Tibial artery (tissue), 4 donors: ENCODE data around the gene COL8A2.

ENCODE experiments used
- DNase-seq, 2 donors: peaks; one replicate each; pipeline ENCODE4 v3.0.0-alpha.2; 2019
- H3K27ac ChIP-seq, 2 donors: fragments of 200-600 bp; sonication (generic) in 1 of 2; 1 replicate in 1 of 2; 2 replicates in 1 of 2; pipeline ENCODE4 v1.5.1; 2018 to 2019; ENCODE audit warnings: mild to moderate bottlenecking in 1 of 2
- H3K27me3 ChIP-seq, 2 donors: fragments of 200-600 bp; sonication (generic) in 1 of 2; one replicate each; pipeline versions ENCODE4 v1.5.1 to v1.6.0; 2016 to 2019
- H3K36me3 ChIP-seq, 3 donors: fragments of 200-600 bp; sonication (generic) in 2 of 3; one replicate each; pipeline ENCODE4 v1.5.1; 2016 to 2019; ENCODE audit warnings: mild to moderate bottlenecking in 2 of 3
- H3K4me1 ChIP-seq, 4 donors: fragments of 200-600 bp; sonication (generic) in 2 of 4; 1 replicate in 3 of 4; 2 replicates in 1 of 4; pipeline ENCODE4 v1.5.1; 2016 to 2019
- H3K4me3 ChIP-seq, 2 donors: fragments of 200-600 bp; sonication (generic) in 1 of 2; 1 replicate in 1 of 2; 2 replicates in 1 of 2; pipeline ENCODE4 v1.5.1; 2018 to 2019; ENCODE audit warnings: mild to moderate bottlenecking in 2 of 2
- H3K9me3 ChIP-seq, 3 donors: fragments of 200-600 bp; sonication (generic) in 1 of 3; one replicate each; pipeline ENCODE4 v1.5.1; 2016 to 2019
- intact Hi-C: fragments of 100-400 bp; cut with DNase I; formaldehyde crosslinking; loops from one replicate; pipeline ENCODE4 v1.15.0; 2023; ENCODE audit warnings: low total_unique reads
- TF ChIP-seq, protein P1 (sequence below), 2 experiments: fragments of 200-600 bp in 1 of 2; fragments of 450-650 bp in 1 of 2; IDR thresholded peaks; one replicate each; pipeline ENCODE4 v1.5.1; 2017 to 2019; ENCODE audit warnings: antibody characterized with exemption in 2 of 2, mild to moderate bottlenecking in 1 of 2, moderate library complexity in 1 of 2

The COL8A2 gene

DNA sequence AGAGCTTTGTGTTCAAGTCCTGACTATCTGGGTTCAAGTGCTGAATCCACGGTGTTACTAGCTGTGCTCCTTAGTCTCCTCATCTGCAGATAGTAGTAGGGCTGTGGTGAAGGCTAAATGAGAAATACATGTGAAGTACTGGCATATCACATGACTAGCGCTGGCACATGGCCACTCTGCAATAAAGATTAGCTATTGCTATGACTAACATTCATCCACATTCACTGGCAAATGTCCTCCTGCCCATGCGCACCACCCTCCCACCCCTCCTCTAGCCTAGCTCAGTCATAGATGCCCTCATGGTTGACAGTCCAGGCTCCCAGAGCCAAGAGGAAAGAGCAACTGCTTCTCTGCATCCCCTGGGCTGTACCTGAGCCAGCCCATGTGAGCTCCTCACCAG is 8.5 kb upstream of the COL8A2 start:
- Histone ChIP-seq H3K4me3 (no peak overlapping the region), H3K9me3 (no peaks in the 10 kb centered on the region), H3K36me3 (peaks cover 8 to 21% (median 18%) of the 10 kb centered on the region in 3 donors), H3K27me3 (no peaks in the 10 kb centered on the region), H3K4me1 (peaks cover 7 to 52% (median 43%) of the 10 kb centered on the region in 4 donors), H3K27ac (peak overlapping the region; percentile 76 to 77)
- TF ChIP-seq, protein P1, sequence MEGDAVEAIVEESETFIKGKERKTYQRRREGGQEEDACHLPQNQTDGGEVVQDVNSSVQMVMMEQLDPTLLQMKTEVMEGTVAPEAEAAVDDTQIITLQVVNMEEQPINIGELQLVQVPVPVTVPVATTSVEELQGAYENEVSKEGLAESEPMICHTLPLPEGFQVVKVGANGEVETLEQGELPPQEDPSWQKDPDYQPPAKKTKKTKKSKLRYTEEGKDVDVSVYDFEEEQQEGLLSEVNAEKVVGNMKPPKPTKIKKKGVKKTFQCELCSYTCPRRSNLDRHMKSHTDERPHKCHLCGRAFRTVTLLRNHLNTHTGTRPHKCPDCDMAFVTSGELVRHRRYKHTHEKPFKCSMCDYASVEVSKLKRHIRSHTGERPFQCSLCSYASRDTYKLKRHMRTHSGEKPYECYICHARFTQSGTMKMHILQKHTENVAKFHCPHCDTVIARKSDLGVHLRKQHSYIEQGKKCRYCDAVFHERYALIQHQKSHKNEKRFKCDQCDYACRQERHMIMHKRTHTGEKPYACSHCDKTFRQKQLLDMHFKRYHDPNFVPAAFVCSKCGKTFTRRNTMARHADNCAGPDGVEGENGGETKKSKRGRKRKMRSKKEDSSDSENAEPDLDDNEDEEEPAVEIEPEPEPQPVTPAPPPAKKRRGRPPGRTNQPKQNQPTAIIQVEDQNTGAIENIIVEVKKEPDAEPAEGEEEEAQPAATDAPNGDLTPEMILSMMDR (IDR thresholded peaks at IDR 0.05), result no peak
- peak; percentile 74 to 89 for DNase-seq
- intact Hi-C loops, result no loop called here

DNA sequence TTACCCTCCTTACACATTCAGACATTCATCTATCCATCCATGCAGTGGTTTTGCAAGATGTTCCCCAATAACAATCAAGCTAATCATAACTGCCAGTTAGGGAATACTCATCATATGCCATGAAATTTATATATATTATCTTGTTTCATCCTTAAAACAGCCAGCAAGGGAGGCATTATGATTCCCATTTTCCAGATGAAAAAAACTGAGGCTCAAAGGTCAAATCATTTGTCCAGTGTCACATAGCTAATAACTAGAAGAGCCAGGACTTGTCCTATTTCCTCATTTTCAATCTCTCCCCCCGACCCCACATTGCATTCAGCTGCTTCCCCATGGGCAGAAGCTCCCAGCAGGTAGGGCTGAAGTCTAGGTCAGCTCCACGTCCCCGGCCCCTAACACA is 7.0 kb upstream of the COL8A2 start:
- Histone ChIP-seq H3K4me1 (peaks cover 7 to 55% (median 42%) of the 10 kb centered on the region in 4 donors), H3K27ac (no peak overlapping the region), H3K9me3 (no peaks in the 10 kb centered on the region), H3K36me3 (peaks cover 0 to 6% (median 4%) of the 10 kb centered on the region in 3 donors), H3K27me3 (no peaks in the 10 kb centered on the region), H3K4me3 (no peak overlapping the region)
- no peak for DNase-seq
- TF ChIP-seq, protein P1 (IDR thresholded peaks at IDR 0.05), result no peak
- intact Hi-C loops, result no loop called here

DNA sequence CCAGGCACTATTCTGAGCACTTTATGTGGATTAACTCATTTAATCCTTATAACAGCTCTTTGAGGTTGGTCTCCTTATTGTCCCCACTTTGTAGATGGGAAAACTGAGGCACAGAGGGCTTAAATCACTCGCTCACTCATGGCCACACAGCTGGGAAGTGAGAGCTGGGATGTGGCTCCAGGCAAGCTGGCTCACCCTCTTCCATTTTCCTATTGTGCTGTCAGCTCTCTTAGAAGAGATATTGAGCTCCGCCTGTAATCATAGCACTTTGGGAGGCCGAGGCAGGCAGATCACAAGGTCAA is 3.8 kb upstream of the COL8A2 start:
- TF ChIP-seq, protein P1 (IDR thresholded peaks at IDR 0.05), result no peak
- Histone ChIP-seq H3K36me3 (no peaks in the 10 kb centered on the region), H3K27ac (no peak overlapping the region), H3K4me1 (peaks cover 0 to 52% (median 29%) of the 10 kb centered on the region in 4 donors), H3K4me3 (no peak overlapping the region), H3K27me3 (no peaks in the 10 kb centered on the region), H3K9me3 (no peaks in the 10 kb centered on the region)
- intact Hi-C loops, result no loop called here
- no peak for DNase-seq

DNA sequence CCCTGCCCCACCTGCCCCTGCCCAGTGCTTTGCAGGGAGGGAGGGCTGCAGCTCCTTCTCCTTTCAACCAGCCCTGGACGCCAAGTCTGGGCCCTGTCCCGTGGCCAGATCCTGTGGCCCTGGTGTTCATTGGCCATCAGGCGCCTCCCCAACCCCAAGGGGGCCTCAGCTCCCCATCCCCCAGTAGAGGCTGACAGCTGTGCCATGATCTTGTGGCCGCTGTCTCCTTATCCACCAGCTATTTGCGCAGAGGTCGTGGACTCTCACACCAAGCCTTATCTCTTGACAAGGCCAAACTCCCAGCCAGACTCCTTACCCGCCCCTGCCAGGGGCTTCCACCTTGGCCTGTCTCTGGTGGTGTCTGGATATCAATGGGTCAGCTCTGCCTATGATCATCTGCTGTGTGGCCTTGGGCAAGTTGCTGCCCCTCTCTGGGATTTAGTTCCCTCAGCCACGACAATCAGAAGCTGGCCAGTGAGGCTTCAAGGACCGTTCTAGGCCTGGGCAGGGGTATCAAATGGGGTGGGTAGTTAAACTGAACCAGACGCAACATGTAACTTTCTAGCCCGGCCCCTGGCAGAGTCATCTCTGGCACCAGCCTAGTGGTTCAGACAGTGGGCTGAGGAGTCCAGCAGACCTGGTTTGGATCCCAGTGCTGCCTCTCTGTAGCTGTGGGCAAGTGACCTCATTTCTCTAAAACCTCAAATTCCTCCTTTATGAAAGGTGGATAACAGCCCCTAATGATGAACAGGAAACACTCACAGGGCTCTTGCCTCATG is 3.3 kb upstream of the COL8A2 start:
- Histone ChIP-seq H3K36me3 (no peaks in the 10 kb centered on the region), H3K27ac (no peak overlapping the region), H3K4me3 (no peak overlapping the region), H3K9me3 (no peaks in the 10 kb centered on the region), H3K4me1 (peaks cover 0 to 52% (median 27%) of the 10 kb centered on the region in 4 donors), H3K27me3 (no peaks in the 10 kb centered on the region)
- DNase-seq, result no peak
- TF ChIP-seq, protein P1 (IDR thresholded peaks at IDR 0.05), result no peak
- intact Hi-C loops, result no loop called here

DNA sequence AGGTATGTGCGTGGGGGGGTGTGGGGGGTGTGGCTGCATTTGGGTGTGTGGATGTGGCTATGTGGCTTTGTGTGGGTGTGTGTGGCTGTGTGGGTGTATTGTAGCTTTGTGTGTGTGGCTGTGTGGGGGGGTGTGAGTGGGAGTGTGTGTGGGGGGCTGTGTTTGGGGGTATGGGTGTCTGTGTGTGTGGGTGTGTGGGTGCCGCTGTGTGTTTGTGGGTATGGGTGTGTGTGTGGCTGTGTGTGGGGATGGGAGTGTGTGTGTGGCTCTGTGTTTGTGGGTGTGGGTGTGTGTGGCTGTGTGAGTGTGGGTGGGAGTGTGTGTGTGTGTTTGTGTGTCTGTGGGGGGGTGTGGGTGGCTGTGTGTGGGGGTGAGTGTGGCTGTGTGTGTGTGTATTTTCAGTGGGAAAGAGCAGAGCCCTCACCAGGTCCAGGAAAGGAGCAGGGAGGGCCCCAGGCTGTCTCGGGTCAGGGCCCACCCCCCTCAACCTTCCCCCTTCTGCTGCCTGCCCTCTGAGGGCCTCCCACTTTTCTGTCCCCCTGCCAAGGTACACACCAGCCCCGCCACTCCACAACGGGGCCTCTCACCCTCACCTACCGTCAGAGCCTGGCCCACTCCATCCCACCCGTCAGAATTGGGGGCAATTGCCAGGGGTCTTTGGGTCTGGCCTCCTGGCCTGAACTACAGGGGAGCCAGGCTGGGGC is 1.9 kb upstream of the COL8A2 start:
- DNase-seq, result no peak
- TF ChIP-seq, protein P1 (IDR thresholded peaks at IDR 0.05), result no peak
- Histone ChIP-seq H3K9me3 (no peaks in the 10 kb centered on the region), H3K36me3 (no peaks in the 10 kb centered on the region), H3K27me3 (no peaks in the 10 kb centered on the region), H3K27ac (no peak overlapping the region), H3K4me1 (peaks cover 0 to 54% (median 27%) of the 10 kb centered on the region in 4 donors), H3K4me3 (no peak overlapping the region)
- intact Hi-C loops, result no loop called here
